Hepatocyte (in vitro differentiated cells): ENCODE measurements around the gene SPATA32. TPM values are rescaled to one million over a fixed set of nuclear protein-coding genes. Genes with fewer than 3 reads are reported as not detected.

ENCODE experiments used
- DNase-seq: peaks from one replicate; pipeline ENCODE4 v3.0.0-alpha.2; 2016; ENCODE audit warnings: low spot score
- H2AFZ ChIP-seq: fragments of 200-600 bp; sonication (generic); 2 replicates; pipeline ENCODE4 v1.6.0; 2016; ENCODE audit warnings: antibody characterized with exemption, mild to moderate bottlenecking
- H3K27ac ChIP-seq: fragments of 200-600 bp; sonication (generic); 2 replicates; pipeline ENCODE4 v1.5.1; 2016; ENCODE audit warnings: mild to moderate bottlenecking
- H3K27me3 ChIP-seq: fragments of 200-600 bp; sonication (generic); 2 replicates; pipeline ENCODE4 v1.6.1; 2016
- H3K36me3 ChIP-seq: fragments of 200-600 bp; sonication (generic); replicated peaks from 2 replicates; pipeline ENCODE4 v1.5.1; 2016; ENCODE audit warnings: low read depth; ENCODE audit not compliant: insufficient read depth
- H3K4me1 ChIP-seq: fragments of 200-600 bp; sonication (generic); 2 replicates; pipeline ENCODE4 v1.5.1; 2016; ENCODE audit warnings: mild to moderate bottlenecking, moderate library complexity; ENCODE audit not compliant: insufficient read depth
- H3K4me2 ChIP-seq: fragments of 200-600 bp; sonication (generic); 2 replicates; pipeline ENCODE4 v1.6.0; 2016
- H3K4me3 ChIP-seq: fragments of 200-600 bp; sonication (generic); 2 replicates; pipeline ENCODE4 v1.5.1; 2016; ENCODE audit warnings: mild to moderate bottlenecking
- H3K79me2 ChIP-seq: fragments of 200-600 bp; sonication (generic); 2 replicates; pipeline ENCODE4 v1.6.0; 2017; ENCODE audit warnings: mild to moderate bottlenecking
- H3K9me2 ChIP-seq: fragments of 200-600 bp; sonication (generic); replicated peaks from 2 replicates; pipeline ENCODE4 v1.6.0; 2017; ENCODE audit warnings: mild to moderate bottlenecking; ENCODE audit not compliant: insufficient read depth
- H3K9me3 ChIP-seq: fragments of 200-600 bp; sonication (generic); 2 replicates; pipeline ENCODE4 v1.5.1; 2016; ENCODE audit warnings: low read depth, mild to moderate bottlenecking
- H4K20me1 ChIP-seq: fragments of 200-600 bp; sonication (generic); 2 replicates; pipeline ENCODE4 v1.6.0; 2016; ENCODE audit warnings: mild to moderate bottlenecking; ENCODE audit not compliant: insufficient read depth, poor library complexity, severe bottlenecking
- CTCF ChIP-seq: fragments of 200-600 bp; sonication (generic); IDR thresholded peaks from 2 replicates; pipeline ENCODE4 v1.5.1; 2016; ENCODE audit warnings: antibody characterized with exemption, mild to moderate bottlenecking; ENCODE audit not compliant: poor library complexity
- EZH2 ChIP-seq: fragments of 200-600 bp; sonication (generic); IDR thresholded peaks from 2 replicates; pipeline ENCODE4 v1.6.1; 2016; ENCODE audit warnings: antibody characterized with exemption, mild to moderate bottlenecking, borderline replicate concordance
- EZH2phosphoT487 ChIP-seq: fragments of 200-600 bp; sonication (generic); IDR thresholded peaks from one replicate; pipeline ENCODE4 v1.6.1; 2018; ENCODE audit warnings: antibody characterized with exemption, mild to moderate bottlenecking, low read depth, moderate library complexity; ENCODE audit not compliant: unreplicated experiment, severe bottlenecking
- WGBS: methylation state at CpG from one replicate; pipeline ENCODE4 v1.1.6; 2016; ENCODE audit warnings: low lambda C conversion rate; ENCODE audit errors: missing lambda C conversion rate; 5-methylcytosine and 5-hydroxymethylcytosine counted together
- polyA plus RNA-seq: library from polyadenylated mRNA; unstranded; fragments of >200 nt; fragmentation: Nextera tagmentation; extraction: Ambion mirVana; gene quantifications from 2 replicates; pipeline ENCODE4 v1.2.1, GENCODE V29; 2016
- total RNA-seq: library from RNA; depleted of rRNA; stranded (reverse); fragments of >200 nt; gene quantifications from 2 replicates; pipeline ENCODE4 v1.2.3, GENCODE V29; 2014

Gene SPATA32
- total and polyA plus RNA-seq, 2 experiments from 2014 or later = 0.31 TPM; not detected in 1

GRCh38 chr17:45301674-45302073 is 39.8 kb upstream of the SPATA32 start:
- Histone ChIP-seq H3K79me2 (peaks cover 65% of the 10 kb centered on the region), H3K4me3 (no peak overlapping the region), H3K9me2 (no peaks in the 10 kb centered on the region), H3K4me1 (peaks cover 15% of the 10 kb centered on the region), H3K27me3 (no peaks in the 10 kb centered on the region), H2AFZ (no peak overlapping the region), H3K27ac (no peak overlapping the region), H3K36me3 (no peaks in the 10 kb centered on the region), H3K4me2 (no peak overlapping the region), H3K9me3 (no peaks in the 10 kb centered on the region), H4K20me1 (peaks cover 3% of the 10 kb centered on the region)
- TF ChIP-seq EZH2phosphoT487 = no peak
- TF ChIP-seq CTCF = no peak
- no peak for TF ChIP-seq EZH2
- DNase-seq = no peak
- WGBS = 98% methylated on average over 4 of the region's 4 CpGs

GRCh38 chr17:45300060-45300751 is 38.3 kb upstream of the SPATA32 start:
- no peak for DNase-seq
- TF ChIP-seq EZH2 (no peak), CTCF (no peak), EZH2phosphoT487 (no peak)
- Histone ChIP-seq H2AFZ (no peak overlapping the region), H3K27ac (peak overlapping the region; percentile 67), H3K27me3 (no peaks in the 10 kb centered on the region), H3K4me3 (no peak overlapping the region), H3K4me2 (no peak overlapping the region), H3K9me3 (no peaks in the 10 kb centered on the region), H3K4me1 (peaks cover 20% of the 10 kb centered on the region), H4K20me1 (peaks cover 3% of the 10 kb centered on the region), H3K79me2 (peaks cover 66% of the 10 kb centered on the region), H3K9me2 (no peaks in the 10 kb centered on the region), H3K36me3 (no peaks in the 10 kb centered on the region)
- 94% methylated on average over 7 of the region's 7 CpGs for WGBS

GRCh38 chr17:45299361-45299760 is 37.5 kb upstream of the SPATA32 start:
- peaks cover 66% of the 10 kb centered on the region for H3K79me2 ChIP-seq
- no peaks in the 10 kb centered on the region for H3K27me3 ChIP-seq
- peak; percentile 39 for DNase-seq
- no peaks in the 10 kb centered on the region for H3K9me3 ChIP-seq
- no peak overlapping the region for H3K4me3 ChIP-seq
- no peak overlapping the region for H3K4me2 ChIP-seq
- no peak overlapping the region for H2AFZ ChIP-seq
- no peaks in the 10 kb centered on the region for H3K9me2 ChIP-seq
- peaks cover 25% of the 10 kb centered on the region for H3K4me1 ChIP-seq
- WGBS = 45% methylated on average over 2 of the region's 2 CpGs
- TF ChIP-seq EZH2phosphoT487 (no peak), EZH2 (no peak), CTCF (no peak)
- no peaks in the 10 kb centered on the region for H3K36me3 ChIP-seq
- peaks cover 3% of the 10 kb centered on the region for H4K20me1 ChIP-seq
- peak overlapping the region; percentile 67 for H3K27ac ChIP-seq
